Measurements from ENCODE around the gene MEI1.
A peak's percentile ranks its signal among the peaks of the same experiment; 100 is the strongest.

Gene MEI1

GRCh38 chr22:41787331-41787730, 88.0 kb downstream of the MEI1 start:
- DNase-seq (ENCODE audit: low spot score), result no peak

- no peak for DNase-seq (ENCODE audit: low spot score)
Observed at GRCh38 chr22:41793871-41794270, 94.6 kb downstream of the MEI1 start.

GRCh38 chr22:41798736-41799135, 99.4 kb downstream of the MEI1 start:
- no peak for DNase-seq (ENCODE audit: low spot score)

- no peak for DNase-seq (ENCODE audit: low spot score)
Observed at GRCh38 chr22:41799486-41800347, 100.4 kb downstream of the MEI1 start.

GRCh38 chr22:41800348-41801146, 101.2 kb downstream of the MEI1 start, which contains the start of gene CCDC134:
CCDC134 (plus strand) TSS chr22:41800679; CDS start chr22:41808891, 8,212 bp downstream.
- DNase-seq (ENCODE audit: low spot score), result peak; percentile 92

- no peak for DNase-seq (ENCODE audit: low spot score)
Observed at GRCh38 chr22:41801147-41801819, 102.0 kb downstream of the MEI1 start.

- no peak for DNase-seq (ENCODE audit: low spot score)
Observed at GRCh38 chr22:41801886-41802285, 102.6 kb downstream of the MEI1 start.

GRCh38 chr22:41805639-41806038, 106.3 kb downstream of the MEI1 start:
- no peak for DNase-seq (ENCODE audit: low spot score)

- DNase-seq (ENCODE audit: low spot score), result no peak
Observed at GRCh38 chr22:41808400-41808799, 109.1 kb downstream of the MEI1 start.

GRCh38 chr22:41810022-41810421, 110.7 kb downstream of the MEI1 start:
- DNase-seq (ENCODE audit: low spot score), result no peak

GRCh38 chr22:41812805-41813545, 113.7 kb downstream of the MEI1 start:
- no peak for DNase-seq (ENCODE audit: low spot score)

GRCh38 chr22:41813726-41814410, 114.6 kb downstream of the MEI1 start:
- no peak for DNase-seq (ENCODE audit: low spot score)

GRCh38 chr22:41815716-41816115, 116.4 kb downstream of the MEI1 start:
- DNase-seq (ENCODE audit: low spot score), result no peak

- no peak for DNase-seq (ENCODE audit: low spot score)
Observed at GRCh38 chr22:41816241-41816640, 116.9 kb downstream of the MEI1 start.

- no peak for DNase-seq (ENCODE audit: low spot score)
Observed at GRCh38 chr22:41816871-41817270, 117.6 kb downstream of the MEI1 start.

GRCh38 chr22:41818011-41818410, 118.7 kb downstream of the MEI1 start:
- no peak for DNase-seq (ENCODE audit: low spot score)

GRCh38 chr22:41818596-41818995, 119.3 kb downstream of the MEI1 start:
- no peak for DNase-seq (ENCODE audit: low spot score)

- DNase-seq (ENCODE audit: low spot score), result no peak
Observed at GRCh38 chr22:41819257-41819656, 120.0 kb downstream of the MEI1 start.

- DNase-seq (ENCODE audit: low spot score), result no peak
Observed at GRCh38 chr22:41820447-41820846, 121.1 kb downstream of the MEI1 start.

- DNase-seq (ENCODE audit: low spot score), result no peak
Observed at GRCh38 chr22:41821471-41822316, 122.4 kb downstream of the MEI1 start.

Data from activated CD4-positive, alpha-beta T cell treated with anti-CD3 and anti-CD28 coated beads, Interleukin-2, Interleukin-4, amounts not matched to agents 100 ng/mL and 50 ng/mL, durations not matched to agents 16 hours and 8 hours (primary cell).